GM19099 (cell line): ENCODE measurements around the gene BRD4.

Experiments used
- POLR2A ChIP-seq: IDR thresholded peaks from 3 replicates; pipeline ENCODE4 v1.6.1; 2011; ENCODE audit warnings: low read depth; ENCODE audit not compliant: insufficient read length; ENCODE audit errors: extremely low read depth

Gene BRD4

GRCh38 chr19:15286688-15287365 is 45.5 kb downstream of the BRD4 start:
- TF ChIP-seq POLR2A = no peak

GRCh38 chr19:15285896-15286591 is 46.3 kb downstream of the BRD4 start:
- no peak for TF ChIP-seq POLR2A

- TF ChIP-seq POLR2A = no peak
Observed at GRCh38 chr19:15284896-15285295, 47.4 kb downstream of the BRD4 start.

- TF ChIP-seq POLR2A = no peak
Observed at GRCh38 chr19:15284091-15284490, 48.2 kb downstream of the BRD4 start.

- no peak for TF ChIP-seq POLR2A
Observed at GRCh38 chr19:15283141-15283883, 49.0 kb downstream of the BRD4 start.

- TF ChIP-seq POLR2A = no peak
Observed at GRCh38 chr19:15282311-15282705, 50.0 kb downstream of the BRD4 start.

- no peak for TF ChIP-seq POLR2A
Observed at GRCh38 chr19:15280915-15281683, 51.2 kb downstream of the BRD4 start.

- TF ChIP-seq POLR2A = no peak
Observed at GRCh38 chr19:15280048-15280725, 52.2 kb downstream of the BRD4 start.

- no peak for TF ChIP-seq POLR2A
Observed at GRCh38 chr19:15279326-15279904, 52.9 kb downstream of the BRD4 start.

GRCh38 chr19:15276620-15277215 is 55.6 kb downstream of the BRD4 start:
- TF ChIP-seq POLR2A = no peak

GRCh38 chr19:15274477-15274876 is 57.9 kb downstream of the BRD4 start:
- TF ChIP-seq POLR2A = no peak

GRCh38 chr19:15269806-15270205 is 62.5 kb downstream of the BRD4 start:
- TF ChIP-seq POLR2A = no peak

- no peak for TF ChIP-seq POLR2A
Observed at GRCh38 chr19:15268928-15269253, 63.4 kb downstream of the BRD4 start.
